HCT116 (cell line): ENCODE measurements around the gene GNGT1. TPM values are rescaled to one million over a fixed set of nuclear protein-coding genes. Genes with fewer than 3 reads are reported as not detected.

Experiments used
- ATAC-seq: fragments of 200-7000 bp; cut with Tn5 transposase; 2 replicates; pipeline ENCODE4 v1.9.1; 2020; ENCODE audit warnings: mild to moderate bottlenecking, moderate library complexity
- BruUV-seq: library from RNA; stranded (reverse); fragments of 400-500 nt; replicated peaks from 2 replicates; lab custom pipeline; 2021; lab: Mats Ljungman, UMichigan
- CTCF ChIA-PET: fragments of 300-600 bp; sonication (Branson Sonifier 250); formaldehyde crosslinking; loops from one replicate; lab custom pipeline; 2021; ENCODE audit warnings: antibody characterized with exemption; lab: Charles Lee
- POLR2A ChIA-PET: fragments of 300-600, 350-600 bp; sonication (Branson Sonifier 250); formaldehyde crosslinking; loops from one replicate; lab custom pipeline; 2021; ENCODE audit warnings: antibody characterized with exemption; lab: Charles Lee
- RAD21 ChIA-PET, 2 experiments: fragments of 300-600 bp; sonication (Branson Sonifier 250); formaldehyde crosslinking; loops; one replicate each; lab custom pipeline; 2023; ENCODE audit warnings: low total read pairs in 2 of 2; ENCODE audit not compliant: uncharacterized antibody in 2 of 2, unreplicated experiment in 2 of 2, low non-redundant PET in 1 of 2; lab: Charles Lee
- DNase-seq: peaks from one replicate; pipeline ENCODE4 v3.0.0-alpha.2; 2010; ENCODE audit warnings: low read depth, low spot score
- H2AFZ ChIP-seq: fragments of 200-600 bp; shearing (Covaris generic), sonication (generic); 2 replicates; pipeline ENCODE4 v1.6.1; 2017; ENCODE audit warnings: low read depth, mixed run types, mixed read lengths, antibody characterized with exemption, low read length; ENCODE audit not compliant: poor library complexity, severe bottlenecking
- H3K27ac ChIP-seq: 2 replicates; pipeline ENCODE4 v1.5.1; 2012; ENCODE audit warnings: low read depth, low read length
- H3K27me3 ChIP-seq: fragments of 200-600 bp; sonication (generic); 2 replicates; pipeline ENCODE4 v1.6.1; 2016; ENCODE audit warnings: mixed run types, low read length, mixed read lengths; ENCODE audit not compliant: insufficient read depth
- H3K36me3 ChIP-seq, 2 experiments: fragments of 200-500 bp in 1 of 2; fragments of 200-600 bp in 1 of 2; sonication (Bioruptor generic) in 1 of 2; sonication (generic) in 1 of 2; 2 replicates each; pipeline versions ENCODE4 v1.5.1 to v1.6.1; 2014 to 2016; ENCODE audit warnings: low read length in 2 of 2, inconsistent platforms in 1 of 2, mixed read lengths in 1 of 2, mixed run types in 1 of 2; ENCODE audit not compliant: insufficient read depth in 2 of 2, control insufficient read depth in 1 of 2
- H3K4me1 ChIP-seq, 2 experiments: fragments of 200-600 bp in 1 of 2; sonication (generic) in 1 of 2; 2 replicates each; pipeline versions ENCODE4 v1.5.1 to v1.6.1; 2012 to 2017; ENCODE audit warnings: low read length in 2 of 2, inconsistent platforms in 1 of 2, mild to moderate bottlenecking in 1 of 2, mixed read lengths in 1 of 2, mixed run types in 1 of 2, moderate library complexity in 1 of 2; ENCODE audit not compliant: insufficient read depth in 2 of 2, control insufficient read depth in 1 of 2
- H3K4me2 ChIP-seq: fragments of 200-600 bp; sonication (generic); 2 replicates; pipeline ENCODE4 v1.6.1; 2017; ENCODE audit warnings: mixed run types, low read length, mixed read lengths
- H3K4me3 ChIP-seq, 2 experiments: fragments of 200-600 bp in 1 of 2; sonication (generic) in 1 of 2; replicated peaks in 1 of 2; 2 replicates each; pipeline ENCODE4 v1.5.1; 2011 to 2016; ENCODE audit warnings: low read length in 2 of 2, control low read depth in 1 of 2, low read depth in 1 of 2, mild to moderate bottlenecking in 1 of 2, mixed read lengths in 1 of 2, mixed run types in 1 of 2
- H3K79me2 ChIP-seq: fragments of 200-600 bp; sonication (generic); 2 replicates; pipeline ENCODE4 v1.6.1; 2017; ENCODE audit warnings: mild to moderate bottlenecking, mixed run types, low read length, moderate library complexity, mixed read lengths; ENCODE audit not compliant: insufficient read depth
- H3K9ac ChIP-seq: fragments of 200-600 bp; sonication (generic); 2 replicates; pipeline ENCODE4 v1.6.1; 2016; ENCODE audit warnings: low read length, mixed read lengths
- H3K9me2 ChIP-seq: fragments of 200-600 bp; sonication (generic), shearing (Covaris generic); 2 replicates; pipeline ENCODE4 v1.6.1; 2017; ENCODE audit warnings: mixed run types, mild to moderate bottlenecking, moderate library complexity; ENCODE audit not compliant: insufficient read depth
- H3K9me3 ChIP-seq, 2 experiments: fragments of 200-500 bp in 1 of 2; fragments of 200-600 bp in 1 of 2; sonication (Bioruptor generic) in 1 of 2; sonication (generic) in 1 of 2; 2 replicates each; pipeline ENCODE4 v1.6.1; 2014 to 2017; ENCODE audit warnings: low read length in 2 of 2, mixed read lengths in 2 of 2, inconsistent platforms in 1 of 2, low read depth in 1 of 2, mild to moderate bottlenecking in 1 of 2, mixed run types in 1 of 2, moderate library complexity in 1 of 2; ENCODE audit not compliant: control insufficient read depth in 1 of 2, insufficient read depth in 1 of 2
- H4K20me1 ChIP-seq: fragments of 200-600 bp; sonication (generic), shearing (Covaris generic); 2 replicates; pipeline ENCODE4 v1.6.1; 2017; ENCODE audit warnings: mixed run types, mild to moderate bottlenecking, moderate library complexity; ENCODE audit not compliant: insufficient read depth
- CEBPB ChIP-seq: IDR thresholded peaks from 2 replicates; pipeline ENCODE4 v1.6.1; 2012; ENCODE audit warnings: low read depth
- EZH2phosphoT487 ChIP-seq: fragments of 200-600 bp; IDR thresholded peaks from 2 replicates; pipeline ENCODE4 v1.6.1; 2018; ENCODE audit warnings: antibody characterized with exemption, borderline replicate concordance
- FOSL1 ChIP-seq: IDR thresholded peaks from 2 replicates; pipeline ENCODE4 v1.6.1; 2012; ENCODE audit warnings: low read depth
- RAD21 ChIP-seq: IDR thresholded peaks from 2 replicates; pipeline ENCODE4 v1.6.1; 2012; ENCODE audit warnings: low read depth, mild to moderate bottlenecking
- SP1 ChIP-seq: IDR thresholded peaks from 2 replicates; pipeline ENCODE4 v1.6.1; 2012; ENCODE audit warnings: low read depth
- ZFX ChIP-seq: fragments of 450-650 bp; IDR thresholded peaks from 2 replicates; pipeline ENCODE4 v1.6.1; 2017
- ZNF274 ChIP-seq: fragments of 200-500 bp; sonication (Bioruptor generic); IDR thresholded peaks from 2 replicates; pipeline ENCODE4 v1.6.1; 2014; ENCODE audit warnings: mild to moderate bottlenecking, low read depth, low read length, inconsistent platforms
- intact Hi-C: fragments of 100-400 bp; cut with micrococcal nuclease; formaldehyde crosslinking; loops from 2 replicates; pipeline ENCODE4 v1.10.0; 2022
- total RNA-seq: library from RNA; stranded (reverse); gene quantifications from one replicate; pipeline ENCODE4 v1.2.1, GENCODE V29; 2021; ENCODE audit not compliant: unreplicated experiment
- TF ChIP-seq, protein P1 (sequence below), 3 experiments: fragments of 200-600 bp in 1 of 3; sonication (generic) in 1 of 3; IDR thresholded peaks in 2 of 3; conservative IDR thresholded peaks in 1 of 3; 2 replicates each; pipeline ENCODE4 v1.5.1; 2012 to 2017; ENCODE audit warnings: low read depth in 2 of 3, low read length in 2 of 3, antibody characterized with exemption in 1 of 3, borderline replicate concordance in 1 of 3, control low read depth in 1 of 3, mild to moderate bottlenecking in 1 of 3, mixed read lengths in 1 of 3, mixed run types in 1 of 3, moderate library complexity in 1 of 3; ENCODE audit not compliant: insufficient read depth in 1 of 3

Gene GNGT1
- total RNA-seq, 1 experiment from 2014 or later, result 0.91 TPM

DNA sequence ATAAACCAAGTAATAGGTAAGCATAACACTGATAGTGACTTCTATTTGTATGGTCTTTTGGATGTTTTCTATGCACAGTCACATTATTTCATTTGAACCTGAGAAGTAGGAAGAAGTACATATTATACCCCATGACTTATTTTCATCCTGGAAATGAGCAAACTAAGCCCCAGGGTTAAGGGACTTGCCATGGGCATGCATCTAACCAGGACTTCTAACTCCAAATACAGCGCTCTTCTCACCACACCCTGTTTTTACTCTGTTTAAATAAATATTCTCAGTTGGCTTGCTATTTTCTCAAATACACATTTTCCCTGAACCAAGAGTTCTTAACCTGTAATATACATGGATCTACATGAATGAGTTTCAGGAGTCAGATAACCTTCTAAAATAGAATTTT is 31.5 kb downstream of the GNGT1 start (continued):
- TF ChIP-seq, protein P1, sequence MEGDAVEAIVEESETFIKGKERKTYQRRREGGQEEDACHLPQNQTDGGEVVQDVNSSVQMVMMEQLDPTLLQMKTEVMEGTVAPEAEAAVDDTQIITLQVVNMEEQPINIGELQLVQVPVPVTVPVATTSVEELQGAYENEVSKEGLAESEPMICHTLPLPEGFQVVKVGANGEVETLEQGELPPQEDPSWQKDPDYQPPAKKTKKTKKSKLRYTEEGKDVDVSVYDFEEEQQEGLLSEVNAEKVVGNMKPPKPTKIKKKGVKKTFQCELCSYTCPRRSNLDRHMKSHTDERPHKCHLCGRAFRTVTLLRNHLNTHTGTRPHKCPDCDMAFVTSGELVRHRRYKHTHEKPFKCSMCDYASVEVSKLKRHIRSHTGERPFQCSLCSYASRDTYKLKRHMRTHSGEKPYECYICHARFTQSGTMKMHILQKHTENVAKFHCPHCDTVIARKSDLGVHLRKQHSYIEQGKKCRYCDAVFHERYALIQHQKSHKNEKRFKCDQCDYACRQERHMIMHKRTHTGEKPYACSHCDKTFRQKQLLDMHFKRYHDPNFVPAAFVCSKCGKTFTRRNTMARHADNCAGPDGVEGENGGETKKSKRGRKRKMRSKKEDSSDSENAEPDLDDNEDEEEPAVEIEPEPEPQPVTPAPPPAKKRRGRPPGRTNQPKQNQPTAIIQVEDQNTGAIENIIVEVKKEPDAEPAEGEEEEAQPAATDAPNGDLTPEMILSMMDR (IDR thresholded peaks at IDR 0.05 in 2 of 3, conservative IDR thresholded peaks at IDR 0.05 in 1 of 3; ENCODE audit: borderline replicate concordance in 1 of 3, insufficient read depth in 1 of 3, low read depth in 2 of 3, low read length in 2 of 3), result no peak
- TF ChIP-seq SP1 (no peak), EZH2phosphoT487 (no peak)

DNA sequence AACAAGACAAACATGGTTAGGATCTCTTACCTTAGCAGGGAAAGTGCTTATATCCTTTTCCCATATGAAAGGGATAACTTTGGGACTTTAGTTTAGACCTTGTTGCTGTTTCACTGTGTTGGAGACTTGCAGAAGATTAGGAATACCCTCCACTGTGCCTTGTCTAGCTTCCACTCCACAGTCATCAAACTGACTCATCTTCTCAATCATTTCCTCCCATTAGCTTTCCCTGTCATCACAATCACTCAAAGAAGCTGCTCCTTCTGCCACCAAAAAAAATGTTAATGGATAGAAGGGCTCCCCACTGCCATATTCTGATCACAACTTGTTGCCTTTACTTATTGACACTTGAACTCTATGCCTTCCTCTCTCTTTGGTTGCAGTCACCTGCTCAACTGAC is 31.9 kb downstream of the GNGT1 start:
- Histone ChIP-seq H3K4me3 (no peak overlapping the region), H3K9me3 (no peaks in the 10 kb centered on the region), H3K79me2 (no peaks in the 10 kb centered on the region), H3K4me1 (no peaks in the 10 kb centered on the region), H3K4me2 (no peak overlapping the region), H3K27me3 (no peaks in the 10 kb centered on the region; the same call in 1 of the 2 replicates), H3K27ac (no peak overlapping the region), H2AFZ (no peak overlapping the region), H3K9ac (no peak overlapping the region), H4K20me1 (no peaks in the 10 kb centered on the region), H3K9me2 (no peaks in the 10 kb centered on the region), H3K36me3 (no peaks in the 10 kb centered on the region)
- ChIA-PET POLR2A (no interaction called here), CTCF (no interaction called here), RAD21 (no interaction called here)
- TF ChIP-seq ZFX, result no peak
- TF ChIP-seq EZH2phosphoT487, result no peak
- TF ChIP-seq FOSL1, result no peak
- no peak for TF ChIP-seq RAD21
- TF ChIP-seq CEBPB, result no peak
- no peak for TF ChIP-seq ZNF274
- DNase-seq, result no peak
- intact Hi-C loops, result no loop called here
- ATAC-seq, result no peak
- BruUV-seq, result no TSS peak
